GM23338 (cell line): ENCODE results near the gene CNTNAP1. TPM values are rescaled to one million over a fixed set of nuclear protein-coding genes. Genes with fewer than 3 reads are reported as not detected.

Experiments used
- ATAC-seq: fragments of 200-7000 bp; cut with Tn5 transposase; 3 replicates; pipeline ENCODE4 v1.9.1; 2020
- DNase-seq: peaks from one replicate; pipeline ENCODE4 v3.0.0-alpha.2; 2015; ENCODE audit warnings: low spot score
- H2AFZ ChIP-seq: fragments of 200-600 bp; sonication (generic); 2 replicates; pipeline ENCODE4 v1.8.0; 2016; ENCODE audit warnings: antibody characterized with exemption, mild to moderate bottlenecking, moderate library complexity
- H3F3A ChIP-seq: fragments of 200-600 bp; sonication (generic); replicated peaks from 2 replicates; pipeline ENCODE4 v1.8.0; 2017; ENCODE audit warnings: antibody characterized with exemption, mixed run types, low read depth
- H3K27ac ChIP-seq: fragments of 200-600 bp; sonication (generic); 2 replicates; pipeline ENCODE4 v1.6.1; 2016; ENCODE audit warnings: low read depth
- H3K27me3 ChIP-seq: fragments of 200-600 bp; sonication (generic); 2 replicates; pipeline ENCODE4 v1.8.0; 2016; ENCODE audit warnings: mild to moderate bottlenecking, mixed run types, moderate library complexity; ENCODE audit not compliant: insufficient read depth
- H3K36me3 ChIP-seq: fragments of 200-600 bp; sonication (generic); 2 replicates; pipeline ENCODE4 v1.8.0; 2016; ENCODE audit warnings: mild to moderate bottlenecking; ENCODE audit not compliant: insufficient read depth
- H3K4me1 ChIP-seq: fragments of 200-600 bp; sonication (generic); 2 replicates; pipeline ENCODE4 v1.8.0; 2016; ENCODE audit warnings: mild to moderate bottlenecking, moderate library complexity; ENCODE audit not compliant: insufficient read depth
- H3K4me2 ChIP-seq: fragments of 200-600 bp; sonication (generic); 2 replicates; pipeline ENCODE4 v1.7.1; 2017; ENCODE audit warnings: mixed run types
- H3K4me3 ChIP-seq: fragments of 200-600 bp; sonication (generic); 2 replicates; pipeline ENCODE4 v1.6.1; 2016; ENCODE audit warnings: mixed run types
- H3K79me2 ChIP-seq: fragments of 200-600 bp; sonication (generic); replicated peaks from 2 replicates; pipeline ENCODE4 v1.8.0; 2017; ENCODE audit warnings: mild to moderate bottlenecking; ENCODE audit not compliant: insufficient read depth
- H3K9me2 ChIP-seq: fragments of 200-600 bp; sonication (generic); 2 replicates; pipeline ENCODE4 v1.8.0; 2017; ENCODE audit not compliant: insufficient read depth
- H4K20me1 ChIP-seq: fragments of 200-600 bp; sonication (generic); replicated peaks from 2 replicates; pipeline ENCODE4 v1.8.0; 2017; ENCODE audit warnings: mild to moderate bottlenecking; ENCODE audit not compliant: insufficient read depth
- H3K27ac Mint-ChIP-seq: 2 replicates; pipeline ENCODE4 v1.8.0; 2020; ENCODE audit warnings: inconsistent platforms, mild to moderate bottlenecking, moderate library complexity, mixed read lengths
- H3K27me3 Mint-ChIP-seq: 3 replicates; pipeline ENCODE4 v1.8.0; 2022; ENCODE audit warnings: low read depth, mild to moderate bottlenecking, moderate library complexity, mixed read lengths, inconsistent platforms; ENCODE audit not compliant: insufficient read depth, poor library complexity
- H3K36me3 Mint-ChIP-seq: 3 replicates; pipeline ENCODE4 v1.8.0; 2021; ENCODE audit warnings: low read depth, mild to moderate bottlenecking, inconsistent platforms, moderate library complexity, mixed read lengths
- H3K4me1 Mint-ChIP-seq: 3 replicates; pipeline ENCODE4 v1.8.0; 2020; ENCODE audit warnings: mild to moderate bottlenecking, inconsistent platforms, mixed read lengths
- H3K4me3 Mint-ChIP-seq: 3 replicates; pipeline ENCODE4 v1.8.0; 2021; ENCODE audit warnings: moderate library complexity, mild to moderate bottlenecking, inconsistent platforms, mixed read lengths
- H3K9me3 Mint-ChIP-seq: 3 replicates; pipeline ENCODE4 v1.8.0; 2020; ENCODE audit warnings: moderate library complexity, mild to moderate bottlenecking, inconsistent platforms, mixed read lengths
- ETS1 ChIP-seq: IDR thresholded peaks from 2 replicates; pipeline ENCODE4 v1.6.1; 2016; ENCODE audit warnings: antibody characterized with exemption
- EZH2 ChIP-seq: fragments of 200-600 bp; sonication (generic); IDR thresholded peaks from one replicate; pipeline ENCODE4 v1.8.0; 2017; ENCODE audit warnings: antibody characterized with exemption, mild to moderate bottlenecking, low read depth; ENCODE audit not compliant: unreplicated experiment
- EZH2phosphoT487 ChIP-seq: fragments of 200-600 bp; sonication (generic); IDR thresholded peaks from one replicate; pipeline ENCODE4 v1.8.1; 2018; ENCODE audit warnings: antibody characterized with exemption; ENCODE audit not compliant: unreplicated experiment
- JUNB ChIP-seq: IDR thresholded peaks from one replicate; pipeline ENCODE4 v1.6.1; 2016; ENCODE audit warnings: antibody characterized with exemption; ENCODE audit not compliant: unreplicated experiment
- NANOG ChIP-seq: IDR thresholded peaks from 2 replicates; pipeline ENCODE4 v1.6.1; 2016; ENCODE audit warnings: antibody characterized with exemption, borderline replicate concordance
- POLR2AphosphoS5 ChIP-seq: IDR thresholded peaks from 2 replicates; pipeline ENCODE4 v1.6.1; 2016; ENCODE audit warnings: antibody characterized with exemption, low read depth
- STAT1 ChIP-seq: IDR thresholded peaks from one replicate; pipeline ENCODE4 v1.6.1; 2016; ENCODE audit warnings: antibody characterized with exemption; ENCODE audit not compliant: unreplicated experiment
- ZNF114 ChIP-seq: fragments of 250-450 bp; sonication (Bioruptor Pico); IDR thresholded peaks from 2 replicates; pipeline ENCODE4 v1.5.0; 2020; ENCODE audit warnings: mild to moderate bottlenecking, moderate library complexity
- ZNF331 ChIP-seq: fragments of 250-450 bp; sonication (Bioruptor Pico); IDR thresholded peaks from 2 replicates; pipeline ENCODE4 v1.5.0; 2020; ENCODE audit warnings: low read depth, mild to moderate bottlenecking, moderate library complexity
- ZNF462 ChIP-seq: fragments of 250-450 bp; sonication (Bioruptor Pico); IDR thresholded peaks from 2 replicates; pipeline ENCODE4 v1.5.0; 2020; ENCODE audit warnings: mild to moderate bottlenecking, moderate library complexity
- polyA plus RNA-seq: library from polyadenylated mRNA; unstranded; fragments of >200 nt; fragmentation: Nextera tagmentation; extraction: Ambion mirVana; gene quantifications from 2 replicates; pipeline ENCODE4 v1.2.1, GENCODE V29; 2016
- total RNA-seq: library from RNA; depleted of rRNA; stranded (reverse); fragments of >200 nt; shearing (Covaris generic); gene quantifications from 2 replicates; pipeline ENCODE4 v1.2.3, GENCODE V29; 2014

CNTNAP1 gene
- total and polyA plus RNA-seq, 2 experiments from 2014 or later: 1.3 to 5.0 TPM

- TF ChIP-seq ZNF331: no peak
Observed at GRCh38 chr17:42695500-42695899, 13.2 kb downstream of the CNTNAP1 start (continued).

GRCh38 chr17:42697108-42697811 is 14.9 kb downstream of the CNTNAP1 start:
- H3K36me3 ChIP-seq: no peaks in the 10 kb centered on the region
- Mint-ChIP-seq H3K4me1 (peaks cover 10% of the 10 kb centered on the region), H3K4me3 (no peak overlapping the region), H3K9me3 (no peaks in the 10 kb centered on the region; the same call in 2 of the 3 replicates), H3K27ac (no peak overlapping the region), H3K27me3 (peaks cover 11% of the 10 kb centered on the region), H3K36me3 (peaks cover 11% of the 10 kb centered on the region)
- no peaks in the 10 kb centered on the region for H3F3A ChIP-seq
- H2AFZ ChIP-seq: no peak overlapping the region
- no peaks in the 10 kb centered on the region for H3K9me2 ChIP-seq
- no peaks in the 10 kb centered on the region for H3K79me2 ChIP-seq
- DNase-seq (no peak), ATAC-seq (no peak)
- H3K4me1 ChIP-seq: no peaks in the 10 kb centered on the region; the same call in 1 of the 2 replicates
- no peak for TF ChIP-seq NANOG
- no peak for TF ChIP-seq JUNB
- H3K27me3 ChIP-seq: no peaks in the 10 kb centered on the region
- no peak overlapping the region for H3K4me3 ChIP-seq
- H4K20me1 ChIP-seq: no peaks in the 10 kb centered on the region; the same call in 1 of the 2 replicates
- H3K4me2 ChIP-seq: no peak overlapping the region
- no peak overlapping the region for H3K27ac ChIP-seq

GRCh38 chr17:42698736-42699414 is 16.5 kb downstream of the CNTNAP1 start:
- Histone ChIP-seq H3K27me3 (no peaks in the 10 kb centered on the region), H3K4me3 (no peak overlapping the region), H3K79me2 (no peaks in the 10 kb centered on the region), H3K27ac (no peak overlapping the region), H2AFZ (no peak overlapping the region), H3K36me3 (0 out of 2 replicates have a peak, but pooled peaks cover 6% of the 10 kb centered on the region), H4K20me1 (peaks cover 6% of the 10 kb centered on the region; the same call in 1 of the 2 replicates), H3K4me1 (no peaks in the 10 kb centered on the region; the same call in 1 of the 2 replicates), H3K4me2 (no peak overlapping the region), H3F3A (no peaks in the 10 kb centered on the region), H3K9me2 (no peaks in the 10 kb centered on the region)
- Mint-ChIP-seq H3K27ac (no peak overlapping the region; the same call in 1 of the 2 replicates), H3K9me3 (no peaks in the 10 kb centered on the region; the same call in 1 of the 3 replicates), H3K4me1 (peaks cover 10% of the 10 kb centered on the region), H3K36me3 (peaks cover 22% of the 10 kb centered on the region), H3K27me3 (peaks cover 11% of the 10 kb centered on the region), H3K4me3 (no peak overlapping the region)
- DNase-seq (no peak), ATAC-seq (peak; percentile 46; the same call in 2 of the 3 replicates)
- TF ChIP-seq EZH2: no peak
- TF ChIP-seq ZNF114 (CRISPR knock-in tag): no peak
- no peak for TF ChIP-seq STAT1
- TF ChIP-seq POLR2AphosphoS5: no peak
- TF ChIP-seq JUNB: no peak
- TF ChIP-seq ZNF462: no peak
- TF ChIP-seq EZH2phosphoT487: no peak
- no peak for TF ChIP-seq ETS1
